NCI-H1417 (cell line): ENCODE measurements around the gene SGMS2.

ENCODE experiments used
- DNase-seq, 3 experiments: peaks; one replicate each; lab custom pipeline; 2025; lab: John Stamatoyannopoulos, UW

Gene SGMS2

DNA sequence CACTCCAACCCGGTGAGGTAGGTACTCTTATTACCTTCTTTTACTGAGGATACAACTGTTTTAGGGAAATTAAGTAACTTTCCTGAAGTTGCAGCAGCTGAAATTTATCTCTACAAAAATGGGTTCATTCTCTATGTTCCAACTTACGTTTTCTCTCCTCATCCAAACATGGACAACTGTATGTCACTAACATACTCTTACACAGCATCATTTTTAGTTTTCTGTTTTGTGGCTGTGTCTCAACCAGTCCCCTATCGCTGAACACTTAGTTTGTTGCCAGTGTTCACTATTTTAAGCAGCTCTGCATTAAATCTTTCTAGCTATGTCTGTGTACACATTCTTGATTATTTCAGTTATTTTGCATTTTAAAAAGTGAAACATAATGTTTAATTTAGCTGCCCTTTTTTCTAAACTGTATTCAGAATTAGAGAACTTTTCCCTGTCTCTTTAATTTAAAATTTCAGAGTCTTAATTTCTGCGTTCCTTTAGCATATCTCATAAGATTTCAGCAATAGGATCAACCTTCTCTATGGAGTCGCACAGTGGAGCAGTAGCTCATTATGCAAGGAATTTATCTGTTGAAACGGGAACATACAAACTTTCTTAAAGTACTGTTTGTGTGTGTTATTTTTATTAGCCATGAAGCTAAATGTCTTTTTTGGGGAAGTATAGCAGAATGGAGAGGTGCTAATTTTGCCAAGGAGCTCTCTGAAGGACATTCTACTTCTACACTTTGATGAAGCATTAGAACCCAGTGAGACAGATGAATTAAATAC is 3.8 kb downstream of the SGMS2 start:
- no peak for DNase-seq

DNA sequence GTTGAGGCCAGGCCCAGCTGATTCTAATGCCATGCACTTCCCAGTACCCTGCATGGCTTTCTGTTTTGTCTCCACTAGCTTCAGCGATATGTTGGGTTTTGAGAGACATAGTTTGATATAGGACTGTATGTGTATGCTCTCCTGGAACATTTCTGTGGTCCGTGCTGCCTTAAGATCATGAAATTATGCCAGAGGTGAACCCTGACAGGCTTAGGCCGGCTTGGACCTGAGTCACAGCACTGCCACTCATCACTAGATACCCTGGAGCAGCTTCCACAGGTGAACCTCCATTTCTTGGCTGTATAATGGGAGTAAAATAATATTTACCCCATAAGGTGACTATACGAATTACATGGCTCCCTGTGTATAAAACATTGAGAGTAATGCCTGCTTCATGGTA is 6.4 kb downstream of the SGMS2 start:
- DNase-seq = no peak

GRCh38 chr4:107832275-107832807 is 7.6 kb downstream of the SGMS2 start:
- DNase-seq = no peak

GRCh38 chr4:107834241-107834794 is 9.6 kb downstream of the SGMS2 start:
- no peak for DNase-seq

DNA sequence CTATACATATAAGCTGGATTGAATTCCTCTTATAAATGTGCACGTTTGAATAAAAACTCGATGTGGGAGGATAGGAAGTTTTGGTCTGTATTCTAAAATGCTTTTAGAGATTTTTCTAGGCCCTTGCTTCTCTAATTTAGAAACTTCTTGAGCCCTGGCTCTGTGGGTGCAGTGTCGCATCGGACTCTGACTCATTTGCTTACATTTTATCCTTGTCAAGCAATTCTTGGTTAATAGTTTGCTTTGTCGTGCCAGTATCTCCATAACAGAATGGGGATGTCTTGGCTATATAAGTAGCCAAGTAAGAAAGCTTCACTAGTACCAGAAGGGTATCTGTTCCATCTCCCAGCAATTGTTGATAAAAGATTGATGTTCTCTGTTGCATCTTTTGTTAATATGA is 10.7 kb downstream of the SGMS2 start:
- no peak for DNase-seq

DNA sequence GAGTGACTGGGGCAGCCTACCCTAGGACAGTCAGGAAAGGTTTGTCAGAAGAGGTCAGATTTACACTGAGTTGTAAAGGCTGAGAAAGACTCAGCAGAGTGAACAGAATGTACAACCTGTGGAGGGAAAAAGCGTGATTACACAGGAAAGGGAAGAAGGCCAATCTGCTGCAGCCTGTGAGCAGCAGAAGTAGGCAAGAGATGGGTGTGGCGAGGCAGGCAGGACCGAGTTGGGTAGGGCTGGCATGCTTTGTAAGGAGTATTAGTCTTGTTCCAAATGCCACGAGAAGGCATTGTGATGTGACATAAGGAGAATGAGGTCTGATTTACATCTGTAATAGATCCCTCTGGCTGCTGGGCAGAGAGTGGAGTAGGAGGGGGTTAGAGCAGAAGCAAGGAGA is 12.6 kb downstream of the SGMS2 start:
- no peak for DNase-seq

DNA sequence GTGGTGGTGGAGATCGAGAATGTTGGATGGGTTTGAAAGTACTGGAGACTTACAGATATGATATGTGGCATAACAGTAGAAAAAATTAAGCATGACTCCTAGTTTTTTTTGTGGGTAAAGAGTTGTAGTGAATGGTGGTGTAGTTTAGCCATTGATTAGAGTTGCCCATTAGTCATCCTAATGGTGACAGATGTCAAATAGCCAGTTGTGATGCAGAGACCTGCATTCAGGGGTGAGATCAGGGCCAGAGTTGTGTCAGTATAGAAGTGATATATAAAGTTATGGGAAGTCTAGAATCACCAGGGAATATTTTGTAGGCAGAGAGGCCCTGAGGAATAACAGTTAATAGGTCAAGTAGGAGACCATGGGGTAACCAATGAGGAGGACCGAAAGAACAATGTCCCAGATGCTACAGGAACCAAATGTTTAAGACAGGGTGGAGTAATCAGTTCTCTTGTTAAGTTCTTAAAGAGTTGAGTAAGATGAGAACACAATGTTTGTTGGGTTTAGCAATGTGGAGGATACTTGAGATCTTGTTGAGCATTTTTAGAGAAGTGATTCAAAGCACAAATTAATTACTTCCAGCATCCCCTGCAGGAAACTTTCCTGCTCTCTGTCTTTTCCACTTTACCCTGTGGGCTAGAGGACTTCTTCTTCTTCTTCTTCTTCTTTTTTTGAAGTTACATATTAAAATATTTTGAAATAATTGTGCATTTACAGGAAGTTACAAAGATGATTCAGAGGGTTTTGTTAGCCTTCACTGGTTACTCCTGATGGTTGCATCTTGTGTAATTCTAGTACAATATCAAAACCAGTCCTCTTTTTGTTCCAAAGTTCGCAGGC is 13.3 kb downstream of the SGMS2 start:
- DNase-seq = no peak

- DNase-seq = peak in 1 of 3 experiments; percentile 70
Measured at GRCh38 chr4:107838861-107839565, 14.3 kb downstream of the SGMS2 start.

DNA sequence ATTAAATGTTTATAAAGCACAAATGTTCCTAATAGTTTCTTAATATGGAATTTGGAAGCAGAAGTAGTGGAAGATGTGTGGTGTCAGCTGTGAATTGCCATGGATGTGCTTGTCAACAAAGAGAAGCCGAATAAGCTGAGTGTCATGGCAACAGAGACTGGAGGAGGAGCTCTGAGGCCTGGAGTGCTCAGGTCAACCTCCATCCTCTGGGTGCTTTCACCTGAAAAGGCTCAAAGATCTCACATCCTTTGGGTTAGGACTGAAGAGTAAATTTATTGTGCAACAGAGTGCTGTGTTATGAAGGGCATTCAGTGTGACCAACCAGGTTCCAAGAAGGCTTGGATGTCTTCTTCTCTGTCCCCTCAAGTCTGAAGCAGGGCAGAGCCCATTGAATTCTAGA is 18.7 kb downstream of the SGMS2 start:
- peak in 1 of 3 experiments; percentile 53 for DNase-seq

- DNase-seq = no peak
Measured at GRCh38 chr4:107845681-107846080, 20.9 kb downstream of the SGMS2 start.

- no peak for DNase-seq
Measured at GRCh38 chr4:107850438-107850837, 25.7 kb downstream of the SGMS2 start.

DNA sequence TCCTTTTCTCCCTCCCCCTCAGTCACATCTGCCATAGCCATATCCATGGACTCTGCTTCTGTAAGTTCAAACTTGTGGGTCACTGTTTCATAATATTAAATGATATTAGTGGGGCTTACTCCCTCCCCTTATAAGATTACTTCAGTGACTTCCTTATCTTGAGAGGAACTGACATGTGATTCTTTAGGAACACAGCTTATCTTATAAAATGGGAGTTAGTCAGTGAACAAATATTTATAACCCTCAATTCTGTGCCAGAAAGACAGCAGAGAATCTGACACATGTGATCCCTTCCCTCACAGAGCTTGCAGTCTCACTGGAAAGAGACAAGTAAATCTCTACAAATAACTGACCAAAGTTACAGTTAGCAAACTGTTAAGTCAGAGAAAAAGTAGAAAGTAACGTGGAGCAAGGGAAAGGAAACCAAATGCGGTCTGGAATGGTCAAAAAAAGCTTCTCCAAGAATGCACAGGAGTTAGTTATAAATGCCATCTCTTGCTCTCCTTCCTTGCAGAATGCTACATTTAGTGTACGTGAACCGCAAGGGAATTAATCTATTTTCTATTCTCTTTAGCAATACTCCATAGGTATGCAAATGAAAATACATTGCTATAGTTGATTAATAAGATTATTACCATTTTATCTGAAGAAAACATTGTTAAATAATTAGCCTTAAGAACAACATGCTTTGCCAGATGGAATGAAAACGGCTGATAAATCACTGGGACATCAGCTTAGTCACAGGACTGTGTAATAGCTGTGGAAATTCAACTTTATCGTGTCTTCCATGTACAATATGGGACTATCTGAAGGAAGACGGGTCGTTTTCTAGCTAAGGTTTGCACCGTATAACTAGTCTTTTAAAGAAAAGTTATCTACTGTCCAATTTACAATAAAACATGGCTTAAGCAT is 29.0 kb downstream of the SGMS2 start:
- DNase-seq = no peak

DNA sequence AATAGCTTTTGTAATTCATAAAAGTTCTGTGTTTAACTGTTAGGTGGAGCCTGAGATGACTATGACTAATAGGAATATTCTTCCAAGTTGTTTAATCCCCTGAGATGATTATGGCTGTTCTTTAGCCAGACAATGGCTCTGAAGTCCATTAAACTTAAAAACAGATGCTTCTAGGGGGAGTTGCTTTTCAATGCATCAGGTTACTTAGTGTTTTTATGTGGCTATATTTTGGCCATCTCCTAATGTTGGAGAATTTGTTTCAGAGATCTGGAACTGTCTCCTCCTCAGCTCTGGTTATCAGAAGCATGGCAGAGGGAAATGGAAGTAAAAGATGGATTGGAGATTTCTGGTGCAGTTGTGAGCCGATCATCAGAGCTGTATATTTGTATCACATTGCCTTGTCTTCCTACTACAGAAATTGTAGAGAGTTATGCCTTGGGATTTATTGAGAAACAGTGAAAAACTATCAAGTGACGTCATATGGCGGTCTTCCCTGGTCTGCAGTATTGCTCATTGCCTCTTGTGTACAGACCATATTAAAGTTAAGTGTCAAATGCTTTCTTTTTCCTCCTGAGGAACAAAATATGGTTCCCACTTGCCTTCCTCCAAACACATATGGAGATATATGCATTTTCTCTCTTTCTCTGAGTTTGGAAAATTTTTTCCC is 29.8 kb downstream of the SGMS2 start:
- DNase-seq = no peak

GRCh38 chr4:107855723-107856122 is 31.0 kb downstream of the SGMS2 start:
- no peak for DNase-seq

GRCh38 chr4:107856901-107857300 is 32.2 kb downstream of the SGMS2 start:
- DNase-seq = no peak

- no peak for DNase-seq
Measured at GRCh38 chr4:107857741-107858140, 33.0 kb downstream of the SGMS2 start.

DNA sequence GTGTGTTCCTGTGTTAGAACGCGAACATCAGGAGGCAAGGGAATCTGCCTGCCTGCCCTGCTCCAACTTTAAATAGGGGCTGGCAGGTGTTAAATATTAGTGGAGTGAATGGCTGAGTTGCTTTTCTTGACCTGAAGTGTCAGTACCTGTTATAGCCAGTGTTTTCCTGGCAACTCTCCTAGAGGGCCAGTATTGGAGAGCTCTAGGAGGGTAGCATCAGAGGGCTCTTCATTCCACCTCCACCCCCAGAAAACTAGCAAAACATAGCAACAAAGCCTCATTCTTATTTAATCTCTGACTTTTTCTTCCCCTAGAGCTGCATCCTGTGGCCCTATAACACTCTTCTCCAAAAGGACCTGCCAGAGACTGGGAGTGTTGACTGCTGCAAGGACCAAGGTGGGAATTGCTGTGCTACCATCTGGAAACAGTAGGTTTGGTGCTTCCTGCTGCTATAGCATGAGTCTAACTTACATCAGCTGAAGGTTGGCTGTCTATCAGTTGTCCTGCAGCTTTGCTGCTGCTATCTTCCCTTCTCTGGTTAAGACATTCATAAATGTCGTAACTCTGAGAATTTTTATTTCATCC is 33.5 kb downstream of the SGMS2 start:
- no peak for DNase-seq

DNA sequence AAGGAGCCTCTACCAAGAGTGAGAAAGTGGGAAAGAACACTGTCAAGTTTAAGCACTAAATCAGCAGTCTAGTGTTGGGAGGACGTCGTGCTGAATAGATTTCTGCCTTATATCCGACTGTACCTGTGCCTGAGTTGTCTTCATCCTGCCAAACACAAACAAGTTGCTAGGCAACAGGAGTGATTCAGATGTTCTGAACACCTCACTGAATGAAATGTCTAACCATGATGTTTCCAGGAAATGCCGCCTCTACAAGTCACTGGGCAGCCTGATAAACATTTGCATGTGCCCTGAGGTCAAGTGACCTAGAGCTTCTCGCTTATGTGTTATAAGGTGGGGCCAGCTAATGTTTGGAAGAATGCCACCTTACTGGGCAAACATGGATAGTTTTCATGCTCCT is 37.9 kb downstream of the SGMS2 start:
- peak in 2 of 3 experiments; percentile 36 to 72 for DNase-seq

DNA sequence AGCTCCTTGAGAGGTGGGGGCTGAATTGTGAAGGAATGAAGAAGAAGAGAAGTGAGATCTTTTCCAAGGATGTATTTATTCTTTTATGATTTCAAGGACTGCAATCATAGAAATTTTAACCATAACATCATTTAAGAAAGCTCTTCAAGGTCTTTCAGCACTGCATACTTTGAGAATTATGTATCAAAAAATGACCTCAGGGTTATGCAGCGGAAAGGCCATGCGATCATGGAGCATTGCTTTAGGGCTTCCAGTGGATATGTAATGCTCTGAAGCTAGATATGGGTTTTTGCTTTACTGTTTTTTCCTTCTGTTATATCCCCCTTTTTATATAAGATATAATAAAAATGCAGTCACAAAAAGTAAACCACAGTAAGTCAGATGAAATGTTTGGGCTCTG is 38.7 kb downstream of the SGMS2 start:
- no peak for DNase-seq

DNA sequence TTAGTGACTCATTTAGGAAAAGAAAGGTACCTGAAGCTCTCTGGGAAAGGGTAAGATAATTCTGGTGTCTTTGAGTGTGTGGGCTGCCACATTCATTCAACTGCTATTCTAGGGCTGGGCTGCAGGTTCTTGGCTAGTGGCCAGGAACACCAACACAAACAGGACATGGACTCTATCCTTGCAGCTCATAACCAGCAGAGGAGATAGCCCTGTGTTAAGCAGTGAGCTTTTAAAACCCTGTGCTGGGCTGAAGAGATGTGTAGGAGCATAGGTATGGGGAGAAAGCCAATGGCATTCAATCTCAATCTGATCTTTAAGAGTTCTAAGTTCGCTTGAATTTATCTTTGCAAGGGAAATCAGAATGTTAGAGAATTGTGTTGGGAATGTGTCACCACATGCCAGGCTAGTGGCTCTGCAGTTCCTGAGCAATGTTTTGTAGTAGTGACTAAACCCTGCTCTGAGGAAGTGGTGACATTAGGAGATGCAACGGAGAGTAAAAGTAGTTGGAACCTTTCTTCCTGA is 39.2 kb downstream of the SGMS2 start:
- peak in 2 of 3 experiments; percentile 9 to 47 for DNase-seq
